Calu3 (cell line): Measurements from ENCODE around the gene DRAP1. TPM values are rescaled to one million over a fixed set of nuclear protein-coding genes. Genes with fewer than 3 reads are reported as not detected.

Experiments
- Bru-seq: library from RNA; stranded (reverse); fragments of 400-500 nt; gene quantifications from one replicate; lab custom pipeline; 2021; lab: Mats Ljungman, UMichigan
- BruChase-seq, 2 experiments: library from RNA; stranded (reverse); fragments of 400-500 nt; gene quantifications; one replicate each; lab custom pipeline; 2021; lab: Mats Ljungman, UMichigan
- BruUV-seq: library from RNA; stranded (reverse); fragments of 400-500 nt; replicated peaks from 2 replicates; lab custom pipeline; 2021; lab: Mats Ljungman, UMichigan
- CTCF ChIA-PET: fragments of 300-600 bp; sonication (Branson Sonifier 250); formaldehyde crosslinking; loops from one replicate; lab custom pipeline; 2022; ENCODE audit warnings: antibody characterized with exemption; lab: Charles Lee
- DNase-seq: peaks from one replicate; pipeline ENCODE4 v3.0.0; 2022
- H3K27ac Mint-ChIP-seq: one replicate; pipeline ENCODE4 v1.8.0; 2022; ENCODE audit warnings: mixed read lengths; ENCODE audit not compliant: unreplicated experiment
- H3K27me3 Mint-ChIP-seq: one replicate; pipeline ENCODE4 v1.8.0; 2022; ENCODE audit warnings: mixed read lengths; ENCODE audit not compliant: unreplicated experiment
- H3K36me3 Mint-ChIP-seq: one replicate; pipeline ENCODE4 v1.8.0; 2022; ENCODE audit warnings: mild to moderate bottlenecking, moderate library complexity, mixed read lengths; ENCODE audit not compliant: insufficient read depth, unreplicated experiment
- H3K4me1 Mint-ChIP-seq: one replicate; pipeline ENCODE4 v1.8.0; 2022; ENCODE audit warnings: mild to moderate bottlenecking, low read depth, mixed read lengths; ENCODE audit not compliant: unreplicated experiment
- H3K4me3 Mint-ChIP-seq: one replicate; pipeline ENCODE4 v1.8.0; 2022; ENCODE audit warnings: mild to moderate bottlenecking, low read depth, moderate library complexity, mixed read lengths; ENCODE audit not compliant: unreplicated experiment
- H3K9me3 Mint-ChIP-seq: one replicate; pipeline ENCODE4 v1.8.0; 2022; ENCODE audit warnings: low read depth, mixed read lengths; ENCODE audit not compliant: unreplicated experiment
- CTCF ChIP-seq: fragments of 200-600 bp; IDR thresholded peaks from one replicate; pipeline ENCODE4 v1.8.0; 2022; ENCODE audit warnings: antibody characterized with exemption; ENCODE audit not compliant: unreplicated experiment
- intact Hi-C: fragments of 100-400 bp; cut with micrococcal nuclease; formaldehyde crosslinking; loops from one replicate; pipeline ENCODE4 v1.10.0; 2022; ENCODE audit not compliant: unreplicated experiment
- long read RNA-seq: library from polyadenylated mRNA; stranded (forward); transcript quantifications from one replicate; pipeline ENCODE4 v2.0.0, GENCODE V29; 2022
- total RNA-seq: library from RNA; stranded (reverse); gene quantifications from 2 replicates; pipeline ENCODE4 v1.2.3, GENCODE V29; 2022

The DRAP1 gene
- total RNA-seq (106 and 114 TPM in 2 replicates), Bru-seq, nascent RNA (percentile 66 among the genes with signal in this experiment), BruChase-seq, experiment 1, labeled RNA remaining after a 6-hour chase (percentile 91 among the genes with signal in this experiment), BruChase-seq, experiment 2, labeled RNA remaining after a 2-hour chase (percentile 79 among the genes with signal in this experiment)
- long read RNA-seq, transcript DRAP1-201 (7 exons, 989 nt) = major isoform, 266 of 292 reads
- long read RNA-seq, partial matches to known transcripts = 4 of 292 reads
- long read RNA-seq, other reads (novel, unspliced or antisense) = 15 of 292 reads

- no TSS peak for BruUV-seq
- Mint-ChIP-seq H3K4me3 (peak within 1 kb of the TSS; percentile 94), H3K4me1 (peaks cover 40% of the 10 kb centered on the region), H3K36me3 (peaks cover 81% of the 10 kb centered on the region), H3K27me3 (no peaks in the 10 kb centered on the region), H3K27ac (peak within 1 kb of the TSS; percentile 56), H3K9me3 (no peaks in the 10 kb centered on the region)
- CTCF ChIA-PET = no interaction called here
- no peak for TF ChIP-seq CTCF
- peak; percentile 98 for DNase-seq
- intact Hi-C loops = no loop called here
These were observed at the start of gene DRAP1 for GRCh38 chr11:65919141-65919572. Gene DRAP1, plus strand, starts transcription at chr11:65919426. Its CDS starts 76 bp downstream, at chr11:65919502.

GRCh38 chr11:65869643-65870306 is 49.5 kb upstream of the DRAP1 start:
- peaks cover 29% of the 10 kb centered on the region for H3K27me3 Mint-ChIP-seq
- no peak for TF ChIP-seq CTCF
- peaks cover 40% of the 10 kb centered on the region for H3K36me3 Mint-ChIP-seq
- intact Hi-C loops = no loop called here
- no peak overlapping the region for H3K4me3 Mint-ChIP-seq
- no peak for DNase-seq
- BruUV-seq = no TSS peak
- CTCF ChIA-PET = interaction anchor here (1.2 kb wide), 1 partner anchor 10 kb away, joined by 4 read pairs; no protein-coding TSS in a partner anchor
- peaks cover 9% of the 10 kb centered on the region for H3K4me1 Mint-ChIP-seq
- peak overlapping the region; percentile 25 for H3K27ac Mint-ChIP-seq
- H3K9me3 Mint-ChIP-seq = no peaks in the 10 kb centered on the region

GRCh38 chr11:65870307-65870658 is 48.9 kb upstream of the DRAP1 start:
- CTCF ChIA-PET = interaction anchor here (1.2 to 2.3 kb wide), 2 partner anchors 11 kb away, joined by 4 to 12 read pairs; partner anchors contain the start of gene MUS81
- H3K27me3 Mint-ChIP-seq = peaks cover 29% of the 10 kb centered on the region
- intact Hi-C loops = no loop called here
- no peak for DNase-seq
- BruUV-seq = no TSS peak
- TF ChIP-seq CTCF = no peak
- H3K4me3 Mint-ChIP-seq = no peak overlapping the region
- H3K27ac Mint-ChIP-seq = no peak overlapping the region
- H3K4me1 Mint-ChIP-seq = peaks cover 9% of the 10 kb centered on the region
- peaks cover 36% of the 10 kb centered on the region for H3K36me3 Mint-ChIP-seq
- H3K9me3 Mint-ChIP-seq = no peaks in the 10 kb centered on the region

GRCh38 chr11:65870706-65871681 is 48.2 kb upstream of the DRAP1 start:
- H3K4me1 Mint-ChIP-seq = peaks cover 9% of the 10 kb centered on the region
- intact Hi-C loops = no loop called here
- no peak overlapping the region for H3K4me3 Mint-ChIP-seq
- BruUV-seq = no TSS peak
- peaks cover 29% of the 10 kb centered on the region for H3K27me3 Mint-ChIP-seq
- CTCF ChIA-PET = interaction anchor here (1.0 to 2.3 kb wide), 2 partner anchors 11 to 13 kb away, joined by 7 to 12 read pairs; partner anchors contain the start of gene MUS81
- peaks cover 35% of the 10 kb centered on the region for H3K36me3 Mint-ChIP-seq
- H3K9me3 Mint-ChIP-seq = no peaks in the 10 kb centered on the region
- H3K27ac Mint-ChIP-seq = no peak overlapping the region
- DNase-seq = no peak
- no peak for TF ChIP-seq CTCF
